Glutamatergic neuron (in vitro differentiated cells): ENCODE measurements around the gene SLC26A9. TPM values are rescaled to one million over a fixed set of nuclear protein-coding genes. Genes with fewer than 3 reads are reported as not detected.

Source experiments
- DNase-seq: peaks from one replicate; pipeline ENCODE4 v3.0.0; 2022
- H3K27ac Mint-ChIP-seq: one replicate; pipeline ENCODE4 v1.8.0; 2020; ENCODE audit warnings: mild to moderate bottlenecking, mixed read lengths, inconsistent platforms; ENCODE audit not compliant: unreplicated experiment
- H3K27me3 Mint-ChIP-seq: one replicate; pipeline ENCODE4 v1.8.0; 2020; ENCODE audit warnings: mild to moderate bottlenecking, moderate library complexity, mixed read lengths, inconsistent platforms; ENCODE audit not compliant: unreplicated experiment
- H3K36me3 Mint-ChIP-seq: one replicate; pipeline ENCODE4 v1.8.0; 2020; ENCODE audit warnings: mild to moderate bottlenecking, mixed read lengths, inconsistent platforms; ENCODE audit not compliant: unreplicated experiment
- H3K4me1 Mint-ChIP-seq: one replicate; pipeline ENCODE4 v1.8.0; 2020; ENCODE audit warnings: mild to moderate bottlenecking, low read depth, mixed read lengths, inconsistent platforms; ENCODE audit not compliant: unreplicated experiment
- H3K4me3 Mint-ChIP-seq: one replicate; pipeline ENCODE4 v1.8.0; 2020; ENCODE audit warnings: mild to moderate bottlenecking, mixed read lengths, inconsistent platforms; ENCODE audit not compliant: unreplicated experiment
- H3K9me3 Mint-ChIP-seq: one replicate; pipeline ENCODE4 v1.8.0; 2020; ENCODE audit warnings: mild to moderate bottlenecking, moderate library complexity, mixed read lengths, inconsistent platforms; ENCODE audit not compliant: unreplicated experiment
- CTCF ChIP-seq: fragments of 200-600 bp; sonication (generic); IDR thresholded peaks from one replicate; pipeline ENCODE4 v1.5.0; 2021; ENCODE audit not compliant: partially characterized antibody, unreplicated experiment
- total RNA-seq: library from RNA; stranded (reverse); fragmentation: NEBNext Ultra II Directional; extraction: Animal tissue kit (Norgen Biotek cat#: 25700); gene quantifications from one replicate; pipeline ENCODE4 v1.2.1, GENCODE V29; 2021; ENCODE audit not compliant: unreplicated experiment

Gene SLC26A9
- total RNA-seq, 1 donor from 2014 or later, result not detected

DNA sequence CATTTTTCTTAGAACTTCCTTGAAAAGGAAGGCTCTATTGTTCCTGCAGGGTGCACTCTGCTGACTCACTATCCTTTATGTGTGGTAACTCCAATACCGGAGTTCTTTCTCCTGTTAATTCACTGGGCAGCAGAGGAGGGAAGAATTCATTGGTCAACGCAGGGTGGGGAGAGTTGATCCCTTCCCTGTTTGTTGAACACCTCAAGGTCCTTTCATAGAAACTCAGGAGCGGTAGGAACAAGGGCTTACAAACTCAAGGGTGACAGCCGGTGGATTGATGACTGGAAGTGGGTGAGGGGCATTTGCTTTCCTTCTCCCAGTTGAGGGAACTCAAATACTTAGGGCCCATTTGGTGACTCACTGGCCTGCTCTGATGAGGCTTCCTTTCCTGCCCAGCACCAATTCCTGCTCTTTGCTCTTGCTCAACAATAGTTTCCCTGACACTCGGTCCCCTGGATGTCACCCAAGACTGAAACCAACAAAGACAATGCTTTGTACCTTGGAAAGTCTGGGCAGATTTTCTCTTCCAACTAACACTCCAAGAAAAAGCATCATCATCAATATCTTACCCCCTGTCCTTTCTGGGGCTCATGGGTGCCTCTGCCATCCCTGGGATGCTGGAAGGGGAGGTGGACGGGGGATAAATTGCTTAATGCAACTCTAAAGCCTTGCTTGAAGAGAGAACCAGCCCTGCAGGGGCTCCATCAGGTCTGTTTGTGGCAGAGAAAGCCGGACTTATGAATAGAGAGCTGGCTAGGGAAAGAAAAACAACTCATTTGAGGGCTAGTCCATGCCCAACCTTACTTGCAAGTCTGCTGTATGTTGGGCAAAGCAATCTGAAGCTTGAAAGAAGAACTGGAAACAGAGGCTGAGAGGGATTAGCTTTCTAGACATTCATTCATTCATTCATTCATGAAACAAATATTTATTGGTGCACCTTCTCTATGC lies 9.3 kb downstream of the SLC26A9 start:
- Mint-ChIP-seq H3K4me3 (no peak overlapping the region), H3K36me3 (no peaks in the 10 kb centered on the region), H3K27ac (no peak overlapping the region), H3K4me1 (peaks cover 3% of the 10 kb centered on the region), H3K27me3 (peaks cover 4% of the 10 kb centered on the region), H3K9me3 (peaks cover 3% of the 10 kb centered on the region)
- no peak for DNase-seq
- TF ChIP-seq CTCF, result no peak

GRCh38 chr1:205932776-205933175 lies 10.5 kb downstream of the SLC26A9 start:
- Mint-ChIP-seq H3K4me1 (no peaks in the 10 kb centered on the region), H3K4me3 (no peak overlapping the region), H3K9me3 (peaks cover 3% of the 10 kb centered on the region), H3K27me3 (peaks cover 4% of the 10 kb centered on the region), H3K36me3 (no peaks in the 10 kb centered on the region), H3K27ac (no peak overlapping the region)
- no peak for DNase-seq
- TF ChIP-seq CTCF, result no peak

- H3K4me1 Mint-ChIP-seq, result no peaks in the 10 kb centered on the region
These were observed 12.4 kb downstream of the SLC26A9 start for GRCh38 chr1:205930799-205931281.

GRCh38 chr1:205930195-205930577 lies 13.1 kb downstream of the SLC26A9 start:
- Mint-ChIP-seq H3K4me3 (no peak overlapping the region), H3K4me1 (no peaks in the 10 kb centered on the region), H3K27ac (no peak overlapping the region), H3K27me3 (peaks cover 9% of the 10 kb centered on the region), H3K9me3 (peaks cover 3% of the 10 kb centered on the region), H3K36me3 (peaks cover 6% of the 10 kb centered on the region)
- DNase-seq, result no peak
- TF ChIP-seq CTCF, result no peak

More at GRCh38 chr1:205930799-205931281, 12.4 kb downstream of the SLC26A9 start:
- no peak overlapping the region for H3K27ac Mint-ChIP-seq
- peaks cover 6% of the 10 kb centered on the region for H3K36me3 Mint-ChIP-seq
- TF ChIP-seq CTCF, result no peak
- peaks cover 9% of the 10 kb centered on the region for H3K27me3 Mint-ChIP-seq
- no peak overlapping the region for H3K4me3 Mint-ChIP-seq
- H3K9me3 Mint-ChIP-seq, result peaks cover 3% of the 10 kb centered on the region
- no peak for DNase-seq

DNA sequence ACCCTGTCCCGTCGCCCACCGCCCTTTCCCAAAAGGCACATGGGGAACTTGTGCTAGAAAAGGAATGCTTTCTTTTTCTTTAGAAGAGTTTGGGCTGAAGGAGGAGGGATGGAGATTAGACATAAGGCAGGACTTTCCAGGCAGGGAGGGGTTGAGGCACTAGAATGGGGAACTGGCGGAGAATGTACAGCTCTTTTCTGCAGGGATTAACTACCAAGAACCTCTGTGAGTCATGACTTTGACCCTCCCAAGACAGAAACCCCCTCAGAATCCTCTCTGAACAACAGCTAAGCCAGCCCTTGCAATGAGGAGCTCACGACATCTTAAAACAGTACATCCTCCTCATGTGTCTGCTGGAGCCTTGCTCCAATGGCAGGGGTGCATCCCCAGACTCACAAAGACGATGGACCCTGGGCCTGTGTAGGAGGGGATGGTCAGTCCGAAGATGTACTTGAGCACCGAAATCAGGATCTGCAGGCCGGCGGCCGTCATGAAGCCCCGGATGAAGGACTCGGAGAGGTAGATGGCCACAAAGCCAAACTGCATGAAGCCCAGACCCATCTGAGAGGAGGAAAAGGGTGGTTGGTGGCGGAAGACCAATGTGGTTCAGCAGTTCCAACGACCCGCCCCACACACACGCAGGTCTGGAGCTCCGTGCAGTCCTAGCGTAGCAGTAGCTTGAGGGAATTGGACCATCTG lies 13.6 kb downstream of the SLC26A9 start:
- Mint-ChIP-seq H3K36me3 (peaks cover 6% of the 10 kb centered on the region), H3K9me3 (peaks cover 3% of the 10 kb centered on the region), H3K27me3 (peaks cover 9% of the 10 kb centered on the region), H3K4me3 (no peak overlapping the region), H3K27ac (no peak overlapping the region), H3K4me1 (no peaks in the 10 kb centered on the region)
- DNase-seq, result no peak
- no peak for TF ChIP-seq CTCF
